H9 (cell line): ENCODE results near the gene SRRM2. TPM values are rescaled to one million over a fixed set of nuclear protein-coding genes. Genes with fewer than 3 reads are reported as not detected.
A peak's percentile ranks its signal among the peaks of the same experiment; 100 is the strongest.

ENCODE experiments used
- DNase-seq: peaks from one replicate; pipeline ENCODE4 v3.0.0-alpha.2; 2017
- H2AFZ ChIP-seq: one replicate; pipeline ENCODE4 v1.6.1; 2013; ENCODE audit warnings: mild to moderate bottlenecking, low read length, control low read depth, moderate library complexity
- H2AK5ac ChIP-seq: 2 replicates; pipeline ENCODE4 v1.6.1; 2013; ENCODE audit warnings: low read length, control low read depth, mixed read lengths; ENCODE audit not compliant: insufficient read length
- H2BK120ac ChIP-seq: one replicate; pipeline ENCODE4 v1.6.1; 2013; ENCODE audit warnings: low read depth, mild to moderate bottlenecking, low read length, control low read depth, inconsistent platforms; ENCODE audit not compliant: poor library complexity, severe bottlenecking
- H2BK12ac ChIP-seq: 2 replicates; pipeline ENCODE4 v1.6.1; 2013; ENCODE audit warnings: low read length, control low read depth, mixed read lengths, low read depth; ENCODE audit not compliant: insufficient read length
- H2BK15ac ChIP-seq: 2 replicates; pipeline ENCODE4 v1.6.1; 2013; ENCODE audit warnings: low read depth, low read length, control low read depth
- H2BK20ac ChIP-seq: one replicate; pipeline ENCODE4 v1.6.1; 2013; ENCODE audit warnings: low read depth, mild to moderate bottlenecking, low read length, control low read depth, inconsistent platforms; ENCODE audit not compliant: poor library complexity, severe bottlenecking
- H2BK5ac ChIP-seq: 2 replicates; pipeline ENCODE4 v1.6.1; 2013; ENCODE audit warnings: low read length, control low read depth, mixed read lengths; ENCODE audit not compliant: insufficient read length
- H3K14ac ChIP-seq: 2 replicates; pipeline ENCODE4 v1.6.1; 2013; ENCODE audit warnings: low read length, control low read depth; ENCODE audit not compliant: insufficient read depth
- H3K18ac ChIP-seq: 2 replicates; pipeline ENCODE4 v1.6.1; 2013; ENCODE audit warnings: low read depth, mild to moderate bottlenecking, mixed read lengths, low read length, control low read depth; ENCODE audit not compliant: insufficient read length
- H3K23ac ChIP-seq: 2 replicates; pipeline ENCODE4 v1.6.1; 2013; ENCODE audit warnings: low read length, control low read depth, mixed read lengths, low read depth; ENCODE audit not compliant: insufficient read length
- H3K23me2 ChIP-seq: 2 replicates; pipeline ENCODE4 v1.6.1; 2013; ENCODE audit warnings: low read depth, mild to moderate bottlenecking, mixed read lengths, low read length, control low read depth; ENCODE audit not compliant: insufficient read length, poor library complexity, severe bottlenecking
- H3K27ac ChIP-seq: 2 replicates; pipeline ENCODE4 v1.5.1; 2013; ENCODE audit warnings: low read length, control low read depth, mixed read lengths, low read depth; ENCODE audit not compliant: insufficient read length
- H3K27me3 ChIP-seq: 2 replicates; pipeline ENCODE4 v1.6.1; 2013; ENCODE audit warnings: low read length, control low read depth, inconsistent platforms; ENCODE audit not compliant: insufficient read depth
- H3K4ac ChIP-seq: 2 replicates; pipeline ENCODE4 v1.6.1; 2013; ENCODE audit warnings: low read depth, mild to moderate bottlenecking, control low read depth, inconsistent platforms, low read length, moderate library complexity
- H3K4me1 ChIP-seq: 2 replicates; pipeline ENCODE4 v1.6.1; 2013; ENCODE audit warnings: low read length, control low read depth, inconsistent platforms; ENCODE audit not compliant: insufficient read depth
- H3K4me2 ChIP-seq: 2 replicates; pipeline ENCODE4 v1.6.1; 2013; ENCODE audit warnings: low read length, control low read depth, mixed read lengths; ENCODE audit not compliant: insufficient read length, insufficient read depth
- H3K56ac ChIP-seq: 2 replicates; pipeline ENCODE4 v1.6.1; 2013; ENCODE audit warnings: low read depth, mild to moderate bottlenecking, mixed read lengths, low read length, control low read depth; ENCODE audit not compliant: insufficient read length
- H3K79me1 ChIP-seq: 2 replicates; pipeline ENCODE4 v1.6.1; 2013; ENCODE audit warnings: low read depth, mild to moderate bottlenecking, moderate library complexity, low read length, control low read depth, inconsistent platforms; ENCODE audit not compliant: insufficient read depth, poor library complexity, severe bottlenecking
- H3K79me2 ChIP-seq: 2 replicates; pipeline ENCODE4 v1.6.1; 2013; ENCODE audit warnings: low read length, control low read depth, inconsistent platforms; ENCODE audit not compliant: insufficient read depth
- H3K9ac ChIP-seq: 2 replicates; pipeline ENCODE4 v1.6.1; 2013; ENCODE audit warnings: low read length, control low read depth, mixed read lengths; ENCODE audit not compliant: insufficient read length; ENCODE audit errors: extremely low read depth
- H3K9me3 ChIP-seq: one replicate; pipeline ENCODE4 v1.6.1; 2013; ENCODE audit warnings: low read depth, low read length, inconsistent platforms; ENCODE audit not compliant: control insufficient read depth
- H3T11ph ChIP-seq: one replicate; pipeline ENCODE4 v1.6.1; 2013; ENCODE audit warnings: mild to moderate bottlenecking, low read length, control low read depth, inconsistent platforms
- H4K20me1 ChIP-seq: one replicate; pipeline ENCODE4 v1.6.1; 2013; ENCODE audit not compliant: control insufficient read depth, insufficient read length, insufficient read depth
- H4K5ac ChIP-seq: 2 replicates; pipeline ENCODE4 v1.6.1; 2013; ENCODE audit warnings: low read depth, mild to moderate bottlenecking, mixed read lengths, low read length, control low read depth; ENCODE audit not compliant: insufficient read length
- H4K8ac ChIP-seq: replicated peaks from 2 replicates; pipeline ENCODE4 v1.6.1; 2013; ENCODE audit warnings: low read length, control low read depth, mixed read lengths, low read depth; ENCODE audit not compliant: insufficient read length
- H4K91ac ChIP-seq: 2 replicates; pipeline ENCODE4 v1.6.1; 2013; ENCODE audit warnings: low read depth, mild to moderate bottlenecking, moderate library complexity, mixed read lengths, low read length, control low read depth; ENCODE audit not compliant: insufficient read length
- H3K27ac Mint-ChIP-seq, 3 experiments: 2 replicates in 2 of 3; 3 replicates in 1 of 3; pipeline ENCODE4 v1.8.0; 2020 to 2021; ENCODE audit warnings: mixed read lengths in 3 of 3, mild to moderate bottlenecking in 1 of 3, moderate library complexity in 1 of 3
- H3K27me3 Mint-ChIP-seq: 2 replicates; pipeline ENCODE4 v1.8.0; 2021; ENCODE audit warnings: low read depth, mild to moderate bottlenecking, moderate library complexity, mixed read lengths
- H3K36me3 Mint-ChIP-seq, 3 experiments: 2 replicates in 2 of 3; 3 replicates in 1 of 3; pipeline ENCODE4 v1.8.0; 2020 to 2021; ENCODE audit warnings: low read depth in 3 of 3, mixed read lengths in 3 of 3; ENCODE audit not compliant: insufficient read depth in 1 of 3
- H3K4me1 Mint-ChIP-seq, 2 experiments: 2 replicates each; pipeline ENCODE4 v1.8.0; 2020; ENCODE audit warnings: mixed read lengths in 2 of 2
- H3K4me3 Mint-ChIP-seq, 2 experiments: 2 replicates in 1 of 2; 3 replicates in 1 of 2; pipeline ENCODE4 v1.8.0; 2020 to 2021; ENCODE audit warnings: mild to moderate bottlenecking in 2 of 2, mixed read lengths in 2 of 2, moderate library complexity in 1 of 2
- H3K9me3 Mint-ChIP-seq, 2 experiments: 2 replicates in 1 of 2; 3 replicates in 1 of 2; pipeline ENCODE4 v1.8.0; 2020; ENCODE audit warnings: mild to moderate bottlenecking in 2 of 2, mixed read lengths in 2 of 2, moderate library complexity in 1 of 2
- CTCF ChIP-seq: fragments of 200-600 bp; sonication (generic); conservative IDR thresholded peaks from 3 replicates; pipeline ENCODE4 v1.8.0; 2021; ENCODE audit warnings: antibody characterized with exemption, mild to moderate bottlenecking
- WGBS: extraction: QIAGEN DNeasy Blood & Tissue Kit; methylation state at CpG from one replicate; pipeline ENCODE4 v1.1.7; 2013; ENCODE audit warnings: missing lambda C conversion rate, low lambda C conversion rate, mixed read lengths; ENCODE audit not compliant: insufficient read length; ENCODE audit errors: extremely low coverage; 5-methylcytosine and 5-hydroxymethylcytosine counted together
- total RNA-seq: library from RNA; stranded (reverse); gene quantifications from 2 replicates; pipeline ENCODE4 v1.2.1, GENCODE V29; 2021

SRRM2 gene
- total RNA-seq, 1 experiment from 2014 or later = 694 TPM

GRCh38 chr16:2778630-2778958 lies 26.2 kb downstream of the SRRM2 start:
- Histone ChIP-seq H3K4me1 (no peaks in the 10 kb centered on the region), H3K4ac (no peak overlapping the region), H4K91ac (no peak overlapping the region), H3K4me2 (peak overlapping the region; percentile 90), H3K27me3 (no peaks in the 10 kb centered on the region), H3K79me1 (peaks cover 6% of the 10 kb centered on the region), H3K23me2 (peaks cover 14% of the 10 kb centered on the region), H2BK15ac (no peak overlapping the region), H3K9me3 (no peaks in the 10 kb centered on the region), H2BK20ac (no peak overlapping the region), H3K56ac (no peak overlapping the region), H4K8ac (no peak overlapping the region), H3K14ac (no peak overlapping the region), H3K18ac (no peak overlapping the region), H3K79me2 (peaks cover 9% of the 10 kb centered on the region; the same call in 1 of the 2 replicates), H2AFZ (no peak overlapping the region), H3K9ac (no peak overlapping the region), H4K20me1 (no peaks in the 10 kb centered on the region), H2BK5ac (no peak overlapping the region), H4K5ac (no peak overlapping the region), H3K23ac (no peak overlapping the region), H2AK5ac (no peak overlapping the region), H3K27ac (no peak overlapping the region), H2BK12ac (no peak overlapping the region), H3T11ph (no peak overlapping the region), H2BK120ac (no peak overlapping the region)
- Mint-ChIP-seq H3K36me3 (peaks cover 3 to 33% (median 25%) of the 10 kb centered on the region in 3 experiments), H3K27ac (peak overlapping the region; percentile 97 to 100 (median 98); a peak in 6 of 7 replicates), H3K27me3 (peaks cover 3% of the 10 kb centered on the region; the same call in 1 of the 2 replicates), H3K4me1 (peaks cover 18 to 32% of the 10 kb centered on the region in 2 experiments), H3K9me3 (peaks cover 0 to 3% of the 10 kb centered on the region in 2 experiments; a peak in 2 of 5 replicates), H3K4me3 (peak overlapping the region; percentile 91 to 96)
- TF ChIP-seq CTCF = no peak
- WGBS = no CpG with 5 or more reads among the region's 12 CpGs
- no peak for DNase-seq
